ENCODE data around the gene SLC22A23. TPM values are rescaled to one million over a fixed set of nuclear protein-coding genes. Genes with fewer than 3 reads are reported as not detected.

SLC22A23 gene
- polyA plus RNA-seq, 1 donor (not counting 4 experiments of a cell fraction or from before 2014, with no cell fraction given) = 4.3 TPM

GRCh38 chr6:3405182-3405518 lies 51.7 kb downstream of the SLC22A23 start:
- FAIRE-seq (no peak), DNase-seq (ENCODE audit: low read depth, low spot score) (no peak)
- Histone ChIP-seq H3K4me1 (ENCODE audit: control insufficient read depth, extremely low read depth, insufficient read depth, low read length) (peaks cover 25% of the 10 kb centered on the region), H3K9me1 (ENCODE audit: control insufficient read depth, extremely low read depth, insufficient read depth, low read length) (no peaks in the 10 kb centered on the region), H3K4me3 (ENCODE audit: control insufficient read depth in 2 of 3, extremely low read depth in 1 of 3, insufficient read depth in 2 of 3, low read depth in 1 of 3, low read length in 3 of 3) (no peak overlapping the region), H3K9me3 (ENCODE audit: control insufficient read depth, low read depth, low read length) (no peaks in the 10 kb centered on the region), H4K20me1 (ENCODE audit: control insufficient read depth, extremely low read depth, insufficient read depth, low read length) (no peaks in the 10 kb centered on the region), H2AFZ (ENCODE audit: control insufficient read depth, low read length) (no peak overlapping the region), H3K9ac (ENCODE audit: control insufficient read depth, extremely low read depth, insufficient read depth, low read length) (no peak overlapping the region), H3K27ac (ENCODE audit: control insufficient read depth, insufficient read depth, low read length) (no peak overlapping the region), H3K36me3 (ENCODE audit: control insufficient read depth in 2 of 2, extremely low read depth in 1 of 2, insufficient read depth in 2 of 2, low read length in 2 of 2) (peaks cover 0 to 1% of the 10 kb centered on the region in 2 experiments), H3K79me2 (ENCODE audit: control insufficient read depth, insufficient read depth, low read length) (no peaks in the 10 kb centered on the region), H3K27me3 (ENCODE audit: control insufficient read depth, extremely low read depth, insufficient read depth, low read length) (no peaks in the 10 kb centered on the region), H3K4me2 (ENCODE audit: control insufficient read depth, extremely low read depth, insufficient read depth, low read depth, low read length) (no peak overlapping the region)
- dilution Hi-C loops (cut with MboI; ENCODE audit: extremely low pct_ligation_motif_present, low sequenced_read_pairs) = loop anchor here (25.0 kb wide), 1 partner anchor 307 kb away; no protein-coding TSS in a partner anchor
- TF ChIP-seq CTCF (optimal IDR thresholded peaks at IDR 0.05 in 1 of 3, IDR thresholded peaks at IDR 0.05 in 1 of 3, conservative IDR thresholded peaks at IDR 0.05 in 1 of 3; ENCODE audit: extremely low read depth in 1 of 3, insufficient read depth in 2 of 3, low read length in 3 of 3) = no peak
- TF ChIP-seq EZH2 (IDR thresholded peaks at IDR 0.05; ENCODE audit: low read length) = no peak

DNA sequence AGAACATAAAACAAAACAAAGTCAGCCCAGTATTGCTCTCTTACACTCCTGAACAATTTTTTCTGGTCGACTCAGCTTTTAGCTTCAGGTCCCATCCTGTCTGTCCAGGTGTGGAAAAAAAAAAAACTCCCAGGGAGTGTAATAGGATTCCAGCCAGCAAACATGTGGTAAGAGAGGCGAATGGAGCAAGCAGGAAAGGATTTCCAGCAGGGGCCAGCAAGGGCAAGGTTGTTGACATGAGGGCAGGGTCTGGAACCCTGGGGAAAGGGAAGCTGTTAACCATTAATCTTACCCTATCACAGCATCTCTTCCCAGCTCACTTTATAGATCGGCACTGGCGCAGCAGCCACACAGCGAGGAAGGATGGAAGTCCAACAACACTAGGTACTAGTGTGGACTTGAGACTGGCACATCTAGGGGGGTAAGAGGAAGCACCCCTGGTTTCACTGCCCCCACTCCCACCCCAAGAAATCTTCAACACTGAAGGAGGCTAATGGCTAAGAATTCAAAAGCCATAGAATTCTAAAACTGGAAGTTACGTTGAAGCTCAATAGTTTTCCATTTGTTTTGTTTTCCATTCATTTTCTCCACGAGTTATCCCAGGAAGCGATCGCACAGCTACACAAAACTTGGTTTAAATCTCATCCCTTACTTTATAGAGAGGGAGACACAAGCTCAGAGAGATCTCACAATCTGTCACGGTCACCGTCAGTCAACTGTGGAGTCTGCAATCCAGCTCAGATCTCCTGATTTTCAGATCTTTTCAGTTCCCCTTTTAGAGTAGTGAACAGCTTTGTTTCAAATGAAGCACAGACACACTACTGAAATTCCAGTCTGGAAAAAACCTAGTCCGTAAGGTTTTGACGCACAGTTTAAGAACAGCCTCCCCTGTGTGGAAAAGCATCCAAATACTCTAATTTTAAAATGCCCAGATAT lies 53.3 kb downstream of the SLC22A23 start:
- peaks cover 0 to 1% of the 10 kb centered on the region in 2 experiments for H3K36me3 ChIP-seq (ENCODE audit: control insufficient read depth in 2 of 2, extremely low read depth in 1 of 2, insufficient read depth in 2 of 2, low read length in 2 of 2)
- H4K20me1 ChIP-seq (ENCODE audit: control insufficient read depth, extremely low read depth, insufficient read depth, low read length) = no peaks in the 10 kb centered on the region
- peak overlapping the region; percentile 24 for H3K9ac ChIP-seq (ENCODE audit: control insufficient read depth, extremely low read depth, insufficient read depth, low read length)
- H3K4me1 ChIP-seq (ENCODE audit: control insufficient read depth, extremely low read depth, insufficient read depth, low read length) = peaks cover 25% of the 10 kb centered on the region
- TF ChIP-seq CTCF (optimal IDR thresholded peaks at IDR 0.05 in 1 of 3, IDR thresholded peaks at IDR 0.05 in 1 of 3, conservative IDR thresholded peaks at IDR 0.05 in 1 of 3; ENCODE audit: extremely low read depth in 1 of 3, insufficient read depth in 2 of 3, low read length in 3 of 3) (peak in 1 of 3 experiments; percentile 37), EZH2 (IDR thresholded peaks at IDR 0.05; ENCODE audit: low read length) (no peak)
- DNase-seq (ENCODE audit: low read depth, low spot score) (peak; percentile 73), FAIRE-seq (no peak)
- peak overlapping the region in 1 of 3 experiments; percentile 42 for H3K4me3 ChIP-seq (ENCODE audit: control insufficient read depth in 2 of 3, extremely low read depth in 1 of 3, insufficient read depth in 2 of 3, low read depth in 1 of 3, low read length in 3 of 3)
- H3K27me3 ChIP-seq (ENCODE audit: control insufficient read depth, extremely low read depth, insufficient read depth, low read length) = no peaks in the 10 kb centered on the region
- H3K27ac ChIP-seq (ENCODE audit: control insufficient read depth, insufficient read depth, low read length) = peak overlapping the region; percentile 67
- peak overlapping the region; percentile 70 for H2AFZ ChIP-seq (ENCODE audit: control insufficient read depth, low read length)
- no peaks in the 10 kb centered on the region for H3K79me2 ChIP-seq (ENCODE audit: control insufficient read depth, insufficient read depth, low read length)
- no peaks in the 10 kb centered on the region for H3K9me3 ChIP-seq (ENCODE audit: control insufficient read depth, low read depth, low read length)
- no peaks in the 10 kb centered on the region for H3K9me1 ChIP-seq (ENCODE audit: control insufficient read depth, extremely low read depth, insufficient read depth, low read length)
- H3K4me2 ChIP-seq (ENCODE audit: control insufficient read depth, extremely low read depth, insufficient read depth, low read depth, low read length) = peak overlapping the region; percentile 79
- dilution Hi-C loops (cut with MboI; ENCODE audit: extremely low pct_ligation_motif_present, low sequenced_read_pairs) = loop anchor here (25.0 kb wide), 1 partner anchor 309 kb away; no protein-coding TSS in a partner anchor

All from keratinocyte (primary cell).